ENCODE results near the gene BMF. TPM values are rescaled to one million over a fixed set of nuclear protein-coding genes. Genes with fewer than 3 reads are reported as not detected.

BMF gene
- total RNA-seq, 1 experiment from 2014 or later = 81.5 TPM

DNA sequence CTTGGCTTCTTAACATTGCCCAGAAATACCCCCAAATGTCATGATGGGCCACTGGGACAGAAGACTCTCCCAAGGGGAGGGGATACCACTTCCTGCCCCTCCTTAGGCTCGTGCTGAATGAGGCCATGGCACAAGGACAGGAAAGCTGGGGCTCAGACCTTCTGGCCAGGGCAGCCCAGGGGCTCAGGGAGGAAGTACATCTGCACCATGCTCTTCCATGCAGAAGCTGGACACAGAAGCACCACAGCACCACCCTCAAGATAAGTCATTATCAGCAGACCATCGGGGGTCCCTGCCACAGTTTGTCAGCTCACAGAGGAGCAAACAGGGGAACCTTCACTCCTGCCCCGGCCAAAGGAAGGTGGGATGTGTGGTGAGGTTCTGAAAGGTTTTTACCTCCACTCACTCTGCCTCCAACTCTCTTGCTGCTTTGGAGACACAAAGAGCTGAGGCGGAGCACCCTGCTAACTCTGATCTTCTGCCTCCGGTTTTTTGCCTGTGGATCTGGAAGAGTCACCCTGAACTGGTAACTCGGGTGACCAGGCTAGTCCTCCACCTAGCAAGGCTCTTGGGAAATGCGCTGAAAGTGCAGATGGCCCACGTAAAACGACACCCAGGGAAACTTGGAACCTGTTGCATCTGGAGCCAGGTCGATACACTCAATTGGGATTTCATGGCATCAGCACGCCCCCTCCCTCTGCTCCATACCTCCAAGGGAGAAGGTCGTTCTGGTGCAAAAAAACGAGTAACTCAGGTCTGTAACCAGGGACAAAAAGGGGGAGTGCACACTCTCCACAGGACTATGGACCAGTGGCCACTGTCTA is 8.3 kb downstream of the BMF start:
- Mint-ChIP-seq H3K9me3 (ENCODE audit: unreplicated experiment) (no peaks in the 10 kb centered on the region), H3K27ac (ENCODE audit: unreplicated experiment) (peak overlapping the region; percentile 92), H3K36me3 (ENCODE audit: insufficient read depth, unreplicated experiment) (peaks cover 60% of the 10 kb centered on the region), H3K27me3 (ENCODE audit: insufficient read depth, unreplicated experiment) (no peaks in the 10 kb centered on the region), H3K4me3 (ENCODE audit: unreplicated experiment) (no peak overlapping the region), H3K4me1 (ENCODE audit: low read depth, unreplicated experiment) (peaks cover 65% of the 10 kb centered on the region)
- DNase-seq = no peak
- no TSS peak for BruUV-seq (replicated peaks)
- ChIA-PET POLR2A (interaction anchor here (0.6 kb wide), 1 partner anchor 62 kb away, joined by 3 read pairs; no protein-coding TSS in a partner anchor), CTCF (interaction anchor here (1.0 kb wide), 1 partner anchor 12 kb away, joined by 10 read pairs; no protein-coding TSS in a partner anchor)
- peaks cover 3% of the 10 kb centered on the region; the same call in 1 of the 2 replicates for H3K36me3 ChIP-seq (ENCODE audit: control insufficient read depth, insufficient read depth, low read length)
- H3K27me3 ChIP-seq (replicated peaks; ENCODE audit: control insufficient read depth, insufficient read depth, low read length) = no peaks in the 10 kb centered on the region
- peaks cover 93% of the 10 kb centered on the region for H3K4me1 ChIP-seq
- TF ChIP-seq, protein P1, sequence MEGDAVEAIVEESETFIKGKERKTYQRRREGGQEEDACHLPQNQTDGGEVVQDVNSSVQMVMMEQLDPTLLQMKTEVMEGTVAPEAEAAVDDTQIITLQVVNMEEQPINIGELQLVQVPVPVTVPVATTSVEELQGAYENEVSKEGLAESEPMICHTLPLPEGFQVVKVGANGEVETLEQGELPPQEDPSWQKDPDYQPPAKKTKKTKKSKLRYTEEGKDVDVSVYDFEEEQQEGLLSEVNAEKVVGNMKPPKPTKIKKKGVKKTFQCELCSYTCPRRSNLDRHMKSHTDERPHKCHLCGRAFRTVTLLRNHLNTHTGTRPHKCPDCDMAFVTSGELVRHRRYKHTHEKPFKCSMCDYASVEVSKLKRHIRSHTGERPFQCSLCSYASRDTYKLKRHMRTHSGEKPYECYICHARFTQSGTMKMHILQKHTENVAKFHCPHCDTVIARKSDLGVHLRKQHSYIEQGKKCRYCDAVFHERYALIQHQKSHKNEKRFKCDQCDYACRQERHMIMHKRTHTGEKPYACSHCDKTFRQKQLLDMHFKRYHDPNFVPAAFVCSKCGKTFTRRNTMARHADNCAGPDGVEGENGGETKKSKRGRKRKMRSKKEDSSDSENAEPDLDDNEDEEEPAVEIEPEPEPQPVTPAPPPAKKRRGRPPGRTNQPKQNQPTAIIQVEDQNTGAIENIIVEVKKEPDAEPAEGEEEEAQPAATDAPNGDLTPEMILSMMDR (IDR thresholded peaks at IDR 0.05; ENCODE audit: insufficient read depth in 1 of 2, low read depth in 1 of 2, low read length in 1 of 2, severe bottlenecking in 1 of 2, unreplicated experiment in 1 of 2) = no peak
- H3K9me3 ChIP-seq = no peaks in the 10 kb centered on the region
- no peak overlapping the region for H3K4me3 ChIP-seq (ENCODE audit: low read depth, low read length)
- intact Hi-C loops (cut with micrococcal nuclease; ENCODE audit: unreplicated experiment) = no loop called here

- intact Hi-C loops (cut with micrococcal nuclease; ENCODE audit: unreplicated experiment) = loop anchor here (1.0 kb wide), 2 partner anchors 8 to 9 kb away; no protein-coding TSS in a partner anchor
- no peaks in the 10 kb centered on the region for H3K9me3 ChIP-seq
- ChIA-PET POLR2A (interaction anchor here (0.6 to 2.2 kb wide), 12 partner anchors 9 to 1521 kb away, joined by 3 to 30 read pairs (median 4); partner anchors contain the start of genes BMF and BUB1B), CTCF (interaction anchor here (0.6 to 1.9 kb wide), 5 partner anchors 8 to 53 kb away, joined by 3 to 13 read pairs (median 4); no protein-coding TSS in a partner anchor)
- H3K27me3 Mint-ChIP-seq (ENCODE audit: insufficient read depth, unreplicated experiment) = no peaks in the 10 kb centered on the region
- TSS peak; percentile 71 for BruUV-seq (replicated peaks)
- peaks cover 5% of the 10 kb centered on the region; the same call in 1 of the 2 replicates for H3K36me3 ChIP-seq (ENCODE audit: control insufficient read depth, insufficient read depth, low read length)
- H3K36me3 Mint-ChIP-seq (ENCODE audit: insufficient read depth, unreplicated experiment) = peaks cover 64% of the 10 kb centered on the region
- H3K4me3 ChIP-seq (ENCODE audit: low read depth, low read length) = no peak overlapping the region
- H3K27ac Mint-ChIP-seq (ENCODE audit: unreplicated experiment) = peak overlapping the region; percentile 92
- H3K4me3 Mint-ChIP-seq (ENCODE audit: unreplicated experiment) = peak overlapping the region; percentile 65
- H3K9me3 Mint-ChIP-seq (ENCODE audit: unreplicated experiment) = no peaks in the 10 kb centered on the region
- H3K4me1 ChIP-seq = peaks cover 89% of the 10 kb centered on the region
- no peaks in the 10 kb centered on the region for H3K27me3 ChIP-seq (replicated peaks; ENCODE audit: control insufficient read depth, insufficient read depth, low read length)
- DNase-seq = peak; percentile 92 to 94
- peaks cover 64% of the 10 kb centered on the region for H3K4me1 Mint-ChIP-seq (ENCODE audit: low read depth, unreplicated experiment)
- TF ChIP-seq, protein P1 (IDR thresholded peaks at IDR 0.05; ENCODE audit: insufficient read depth in 1 of 2, low read depth in 1 of 2, low read length in 1 of 2, severe bottlenecking in 1 of 2, unreplicated experiment in 1 of 2) = no peak
Observed at GRCh38 chr15:40098489-40099261, 10.0 kb downstream of the BMF start.

All from Caco-2 (cell line).